K562 (cell line): Measurements from ENCODE around the gene SERTAD3. TPM values are rescaled to one million over a fixed set of nuclear protein-coding genes. Genes with fewer than 3 reads are reported as not detected.

Experiments used
- ATAC-seq: fragments of 200-7000 bp; cut with Tn5 transposase; 3 replicates; pipeline ENCODE4 v1.9.1; 2020; ENCODE audit warnings: moderate library complexity
- BruUV-seq: library from RNA; stranded (reverse); fragments of 400-500 nt; replicated peaks from 2 replicates; lab custom pipeline; 2021; lab: Mats Ljungman, UMichigan
- CTCF ChIA-PET: fragments of 300-600 bp; formaldehyde crosslinking; extraction: SDS; loops from one replicate; lab custom pipeline; 2021; ENCODE audit warnings: low intra/inter-chr PET ratio; lab: Yijun Ruan, JAX
- POLR2A ChIA-PET: fragments of 300-600, 350-650 bp; sonication (Branson Sonifier 250); formaldehyde crosslinking; extraction: SDS; loops from one replicate; lab custom pipeline; 2021; ENCODE audit warnings: antibody characterized with exemption, inconsistent platforms; lab: Yijun Ruan, JAX
- DNase-seq, 4 experiments: peaks; one replicate each; pipeline versions ENCODE4 v3.0.0 to v3.0.0-alpha.2; 2011 to 2018; ENCODE audit warnings: low spot score in 3 of 4, mixed read lengths in 3 of 4; ENCODE audit errors: extremely low read depth in 1 of 4
- FAIRE-seq: peaks from 2 replicates; lab custom pipeline; 2011; peaks lifted over from hg19 to GRCh38; lab: Jason Lieb, UNC
- H2AFZ ChIP-seq: 2 replicates; pipeline ENCODE4 v1.6.0; 2011; ENCODE audit warnings: low read depth, low read length, control low read depth, inconsistent platforms
- H3K27ac ChIP-seq: fragments of 200-600 bp; 3 replicates; pipeline ENCODE4 v1.8.0; 2011; ENCODE audit warnings: low read depth, mild to moderate bottlenecking, control low read depth, inconsistent platforms, low read length, moderate library complexity, mixed read lengths; ENCODE audit errors: extremely low read depth
- H3K27me3 ChIP-seq, 2 experiments: fragments of 300-600 bp in 1 of 2; 2 replicates in 1 of 2; 3 replicates in 1 of 2; pipeline versions ENCODE4 v1.6.0 to v1.8.0; 2011; ENCODE audit warnings: inconsistent platforms in 2 of 2, low read length in 2 of 2, mild to moderate bottlenecking in 1 of 2, mixed read lengths in 1 of 2, moderate library complexity in 1 of 2; ENCODE audit not compliant: control insufficient read depth in 2 of 2, insufficient read depth in 2 of 2
- H3K36me3 ChIP-seq: fragments of 300-600 bp; 3 replicates; pipeline ENCODE4 v1.8.0; 2011; ENCODE audit warnings: mild to moderate bottlenecking, low read length, inconsistent platforms; ENCODE audit not compliant: control insufficient read depth, insufficient read depth
- H3K4me1 ChIP-seq, 2 experiments: fragments of 200-600 bp in 1 of 2; replicated peaks in 1 of 2; 2 replicates in 1 of 2; 3 replicates in 1 of 2; pipeline versions ENCODE4 v1.5.1 to v1.8.0; 2011; ENCODE audit warnings: inconsistent platforms in 2 of 2, low read length in 2 of 2, mild to moderate bottlenecking in 1 of 2, mixed read lengths in 1 of 2, moderate library complexity in 1 of 2; ENCODE audit not compliant: control insufficient read depth in 2 of 2, insufficient read depth in 2 of 2
- H3K4me2 ChIP-seq: 2 replicates; pipeline ENCODE4 v1.6.1; 2011; ENCODE audit warnings: low read length, control low read depth, inconsistent platforms, mixed read lengths; ENCODE audit not compliant: insufficient read depth
- H3K4me3 ChIP-seq: fragments of 200-600 bp; sonication (generic), shearing (Covaris generic); 2 replicates; pipeline ENCODE4 v1.5.1; 2016; ENCODE audit warnings: control low read depth, inconsistent platforms
- H3K79me2 ChIP-seq: fragments of 200-600 bp; 3 replicates; pipeline ENCODE4 v1.8.0; 2011; ENCODE audit warnings: low read length, inconsistent platforms; ENCODE audit not compliant: control insufficient read depth, insufficient read depth
- H3K9ac ChIP-seq, 2 experiments: 2 replicates each; pipeline versions ENCODE4 v1.6.0 to v1.6.1; 2011; ENCODE audit warnings: low read depth in 2 of 2, low read length in 2 of 2, control low read depth in 1 of 2, inconsistent platforms in 1 of 2, mild to moderate bottlenecking in 1 of 2, mixed read lengths in 1 of 2; ENCODE audit not compliant: insufficient read depth in 1 of 2
- H3K9me1 ChIP-seq: one replicate; pipeline ENCODE4 v1.6.0; 2011; ENCODE audit warnings: inconsistent platforms, mild to moderate bottlenecking, low read length, moderate library complexity; ENCODE audit not compliant: control insufficient read depth, insufficient read depth
- H3K9me3 ChIP-seq: replicated peaks from 2 replicates; pipeline ENCODE4 v1.5.1; 2011; ENCODE audit warnings: low read depth, low read length, inconsistent platforms; ENCODE audit not compliant: control insufficient read depth, insufficient read depth
- H4K20me1 ChIP-seq: replicated peaks from 2 replicates; pipeline ENCODE4 v1.6.1; 2011; ENCODE audit warnings: low read length, inconsistent platforms, mixed read lengths; ENCODE audit not compliant: control insufficient read depth, insufficient read depth
- ZBTB7A ChIP-seq: IDR thresholded peaks from 2 replicates; pipeline ENCODE4 v1.6.1; 2011; ENCODE audit warnings: low read depth, mild to moderate bottlenecking, low read length, moderate library complexity, borderline replicate concordance; ENCODE audit not compliant: control insufficient read depth
- ZNF239 ChIP-seq: fragments of 250-450 bp; sonication (Bioruptor Pico); IDR thresholded peaks from 2 replicates; pipeline ENCODE4 v1.4.0; 2020; ENCODE audit warnings: mild to moderate bottlenecking
- WGBS: fragments of 100-300 bp; shearing (Covaris generic); methylation state at CpG from one replicate; pipeline ENCODE4 v1.1.6; 2016; ENCODE audit warnings: low coverage, mixed read lengths; ENCODE audit not compliant: insufficient coverage; ENCODE audit errors: missing lambda C conversion rate; 5-methylcytosine and 5-hydroxymethylcytosine counted together
- in situ Hi-C: fragments of 300-500 bp; cut with MboI; formaldehyde crosslinking; loops from 4 replicates; pipeline ENCODE4 v1.15.0; 2018; ENCODE audit warnings: inconsistent platforms, mixed read lengths
- intact Hi-C: fragments of 100-400 bp; cut with micrococcal nuclease; formaldehyde crosslinking; loops from 2 replicates; pipeline ENCODE4 v1.14.2; 2022
- polyA plus RNA-seq, 8 experiments: library from polyadenylated mRNA; depleted of rRNA in 4 of 8; stranded (reverse) in 5 of 8; unstranded in 3 of 8; fragments of >200 nt; fragmentation: Nextera tagmentation in 2 of 8; fragmentation: Illumina TruSeq in 1 of 8; extraction: Ambion mirVana in 2 of 8; extraction: Trizol in 1 of 8; gene quantifications; 2 replicates each; pipeline versions ENCODE4 v1.2.1 to v1.2.3, GENCODE V29; 2011 to 2014; ENCODE audit warnings: inconsistent platforms in 1 of 8, missing spikeins in 1 of 8
- total RNA-seq, 7 experiments: library from RNA; depleted of rRNA in 6 of 7; stranded (reverse); fragments of >200 nt in 6 of 7; fragmentation: Illumina TruSeq in 2 of 7; extraction: Trizol in 2 of 7; gene quantifications; 2 replicates each; pipeline versions ENCODE4 v1.2.1 to v1.2.3, GENCODE V29; 2011 to 2021; ENCODE audit warnings: low replicate concordance in 1 of 7
- TF ChIP-seq, protein P1 (sequence below): fragments of 200-800 bp; sonication (Bioruptor generic); IDR thresholded peaks from 2 replicates; pipeline ENCODE4 v1.6.1; 2017; ENCODE audit warnings: missing genetic modification characterization, missing compliant biosample characterization

SERTAD3 gene
- total and polyA plus RNA-seq, 9 of the 15 experiments (the other 6 are each of a cell fraction or from before 2014, with no cell fraction given) = 5.4 to 28.9 (median 17.5) TPM

DNA sequence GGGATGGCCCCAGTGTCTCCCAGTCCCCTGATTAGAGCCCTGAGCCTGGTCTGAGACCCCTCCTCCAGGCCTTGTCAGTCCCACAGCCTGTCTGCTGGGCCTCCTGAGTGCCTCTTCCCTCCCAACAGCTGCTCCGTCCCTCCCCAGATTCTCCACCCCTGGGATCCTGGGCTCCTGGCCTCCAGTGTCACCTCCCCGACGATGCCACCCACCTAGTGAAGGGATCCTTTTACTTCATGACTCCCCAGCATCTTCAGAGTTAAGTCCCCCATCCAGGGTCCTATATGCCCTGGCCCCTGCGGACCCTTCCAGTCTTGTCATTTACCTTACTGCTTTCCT is 26.5 kb downstream of the SERTAD3 start:
- peaks cover 30 to 54% of the 10 kb centered on the region in 2 experiments for H3K4me1 ChIP-seq
- TF ChIP-seq, protein P1, sequence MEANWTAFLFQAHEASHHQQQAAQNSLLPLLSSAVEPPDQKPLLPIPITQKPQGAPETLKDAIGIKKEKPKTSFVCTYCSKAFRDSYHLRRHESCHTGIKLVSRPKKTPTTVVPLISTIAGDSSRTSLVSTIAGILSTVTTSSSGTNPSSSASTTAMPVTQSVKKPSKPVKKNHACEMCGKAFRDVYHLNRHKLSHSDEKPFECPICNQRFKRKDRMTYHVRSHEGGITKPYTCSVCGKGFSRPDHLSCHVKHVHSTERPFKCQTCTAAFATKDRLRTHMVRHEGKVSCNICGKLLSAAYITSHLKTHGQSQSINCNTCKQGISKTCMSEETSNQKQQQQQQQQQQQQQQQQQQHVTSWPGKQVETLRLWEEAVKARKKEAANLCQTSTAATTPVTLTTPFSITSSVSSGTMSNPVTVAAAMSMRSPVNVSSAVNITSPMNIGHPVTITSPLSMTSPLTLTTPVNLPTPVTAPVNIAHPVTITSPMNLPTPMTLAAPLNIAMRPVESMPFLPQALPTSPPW (CRISPR knock-in tag) = no peak
- TF ChIP-seq ZBTB7A (0 out of 2 replicates have a peak, but pooled peaks have one; percentile 13), ZNF239 (CRISPR knock-in tag) (no peak)
- FAIRE-seq (no peak), ATAC-seq (no peak; the same call in 2 of the 3 replicates), DNase-seq (no peak)
- no peaks in the 10 kb centered on the region for H3K9me3 ChIP-seq
- peak overlapping the region; percentile 68 for H3K4me2 ChIP-seq
- H3K4me3 ChIP-seq = peak overlapping the region; percentile 13
- no TSS peak for BruUV-seq
- peaks cover 5% of the 10 kb centered on the region; the same call in 2 of the 3 replicates for H3K36me3 ChIP-seq
- H4K20me1 ChIP-seq = no peaks in the 10 kb centered on the region
- ChIA-PET CTCF (no interaction called here), POLR2A (interaction anchor here (0.6 to 2.7 kb wide), 7 partner anchors 9 to 982 kb away, joined by 3 to 17 read pairs (median 7); partner anchors contain the start of gene RPS16)
- peak overlapping the region; percentile 88 for H3K27ac ChIP-seq
- intact Hi-C loops (no loop called here), in situ Hi-C loops (no loop called here)
- peak overlapping the region; percentile 59 to 94 for H3K9ac ChIP-seq
- no peaks in the 10 kb centered on the region for H3K27me3 ChIP-seq
- WGBS = 76% methylated on average over 4 of the region's 4 CpGs
- no peaks in the 10 kb centered on the region for H3K9me1 ChIP-seq
- peaks cover 11% of the 10 kb centered on the region for H3K79me2 ChIP-seq
- peak overlapping the region; percentile 90 for H2AFZ ChIP-seq
